CMK (cell line): ENCODE data around the gene PHF5A.
A peak's percentile ranks its signal among the peaks of the same experiment; 100 is the strongest.
"Not testable (repeated sequence)": the region's sequence is repeated elsewhere in the genome, so short reads cannot be mapped to it uniquely, and the experiment has no call there.

Source experiments
- DNase-seq: peaks from one replicate; pipeline ENCODE4 v3.0.0-alpha.2; 2010; ENCODE audit warnings: low read depth

PHF5A gene

DNA sequence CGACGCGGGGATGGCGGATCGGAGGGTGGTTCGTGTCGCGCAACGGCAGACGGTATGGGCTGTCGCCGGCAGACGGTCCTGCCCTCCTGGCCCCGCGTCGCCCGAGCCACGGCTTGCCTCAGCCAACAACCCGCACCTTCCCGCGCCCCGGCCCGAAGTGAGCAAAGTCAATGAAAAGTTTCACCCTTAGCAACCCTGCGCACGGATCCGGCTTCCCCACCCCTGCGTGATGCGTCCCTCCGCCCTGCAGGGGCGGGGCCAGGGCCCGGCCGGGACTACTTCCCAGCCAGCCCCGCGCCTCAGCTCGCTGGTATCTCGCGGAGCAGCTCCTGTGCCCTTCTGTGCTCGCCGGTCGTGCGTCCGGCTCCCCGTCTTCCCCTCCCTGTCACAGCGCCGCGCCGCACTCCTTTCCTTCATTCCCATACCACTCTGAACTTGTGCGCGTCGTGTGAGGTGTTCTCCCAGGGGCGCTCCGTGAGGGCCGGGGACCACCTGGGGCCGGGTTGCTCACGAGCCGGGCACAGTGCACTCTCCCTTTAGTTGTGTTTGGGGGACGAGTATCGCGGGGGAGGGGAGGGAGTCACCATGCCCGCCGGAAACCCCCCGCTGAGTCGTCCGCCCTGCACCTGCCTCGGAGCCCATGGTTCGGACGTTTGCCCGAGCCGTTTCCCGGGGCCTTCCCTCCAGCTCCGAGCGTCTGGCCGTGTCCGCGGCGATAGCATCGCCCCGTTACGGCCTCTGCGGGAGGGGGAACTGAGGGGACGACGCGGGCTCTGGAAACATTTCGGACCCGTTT, 21.7 kb downstream of the PHF5A start, which contains the start of gene TOB2:
TOB2 (minus strand) TSS at position 163 of the 796 bp plus-strand sequence. CDS start 9,456 bp downstream, outside the sequence.
- DNase-seq = peak; percentile 95

- no peak for DNase-seq
Observed at GRCh38 chr22:41446057-41446501, 22.4 kb downstream of the PHF5A start.

DNA sequence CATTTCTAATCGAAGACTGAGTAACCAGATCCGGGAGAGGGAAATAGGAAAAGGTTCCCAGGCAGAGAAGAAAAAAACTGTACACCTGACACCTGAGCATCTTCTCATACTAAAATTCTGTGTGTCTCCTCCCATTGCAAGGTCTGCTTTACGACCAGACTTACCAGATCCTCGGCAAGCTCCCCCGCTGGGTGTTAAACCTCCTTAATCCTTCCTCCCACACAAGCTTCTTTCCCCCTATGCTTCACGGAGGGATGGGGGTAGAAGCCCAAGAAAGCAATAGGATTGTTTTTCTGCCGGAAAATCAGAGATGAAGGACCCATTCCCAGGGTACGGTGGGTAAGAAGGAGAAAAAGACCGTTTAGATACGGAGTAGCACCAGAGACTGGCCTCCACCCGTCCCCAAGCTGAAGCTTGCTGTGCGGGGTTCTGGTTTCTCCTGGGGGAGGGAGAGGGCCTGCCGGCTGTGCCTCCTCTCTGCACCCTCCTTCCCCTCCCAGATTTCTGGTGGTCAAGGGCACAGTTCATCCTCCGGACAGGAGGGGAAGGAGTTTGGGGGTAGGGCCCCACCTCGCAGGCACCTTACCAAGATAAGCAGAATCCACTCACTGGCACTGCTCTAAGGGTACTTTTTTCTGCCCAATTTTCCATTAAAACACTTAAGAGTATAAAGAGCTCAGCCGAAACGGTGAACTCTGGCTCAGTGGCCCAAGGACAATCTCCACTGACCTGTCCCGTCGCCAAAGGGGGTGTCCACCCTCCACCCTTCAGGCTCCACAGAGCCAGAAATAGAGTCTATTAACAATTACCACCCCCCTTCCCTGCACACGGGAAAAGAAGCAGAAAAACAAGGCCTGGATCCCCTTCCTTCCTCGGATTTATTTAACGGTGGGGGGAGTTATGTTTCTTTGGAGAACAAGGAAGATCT, 23.1 kb downstream of the PHF5A start:
- DNase-seq = no peak

DNA sequence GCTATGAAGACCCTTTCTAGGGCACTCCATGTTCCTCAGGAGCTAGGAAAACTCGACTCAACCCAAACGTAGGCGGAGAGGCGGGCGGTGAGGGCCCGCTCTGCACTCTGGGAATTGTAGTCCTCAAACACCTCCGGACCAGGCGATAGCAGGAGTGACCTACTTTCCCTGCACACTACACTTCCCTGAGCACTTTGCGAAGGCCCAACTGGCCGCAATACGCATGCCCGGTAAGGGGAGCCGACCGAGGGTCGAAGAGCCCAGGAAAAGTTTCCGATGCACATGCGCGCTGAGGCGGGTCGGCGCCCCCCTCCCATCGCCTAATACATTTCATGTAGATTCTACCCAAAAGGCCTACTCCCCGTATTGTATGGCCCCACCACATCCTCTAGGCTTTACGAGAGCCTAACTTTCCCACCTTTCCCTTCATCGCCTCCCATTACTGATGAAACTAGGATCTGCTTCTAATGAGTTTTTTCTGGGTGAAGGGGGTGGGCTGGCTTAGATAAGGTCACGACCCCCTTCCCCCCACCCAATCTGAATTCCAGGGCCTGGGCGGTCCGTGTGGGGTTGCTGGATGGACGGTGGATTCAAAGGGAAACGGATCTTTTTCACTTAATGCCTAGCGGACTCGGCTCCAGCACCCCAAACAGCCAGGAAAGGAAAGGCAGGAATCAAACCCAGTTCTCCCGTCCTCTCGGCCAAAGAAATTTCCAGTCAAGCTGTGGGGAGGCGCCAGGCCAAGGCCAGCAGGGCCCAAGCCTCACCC, 23.9 kb downstream of the PHF5A start:
- peak; percentile 87 for DNase-seq

DNA sequence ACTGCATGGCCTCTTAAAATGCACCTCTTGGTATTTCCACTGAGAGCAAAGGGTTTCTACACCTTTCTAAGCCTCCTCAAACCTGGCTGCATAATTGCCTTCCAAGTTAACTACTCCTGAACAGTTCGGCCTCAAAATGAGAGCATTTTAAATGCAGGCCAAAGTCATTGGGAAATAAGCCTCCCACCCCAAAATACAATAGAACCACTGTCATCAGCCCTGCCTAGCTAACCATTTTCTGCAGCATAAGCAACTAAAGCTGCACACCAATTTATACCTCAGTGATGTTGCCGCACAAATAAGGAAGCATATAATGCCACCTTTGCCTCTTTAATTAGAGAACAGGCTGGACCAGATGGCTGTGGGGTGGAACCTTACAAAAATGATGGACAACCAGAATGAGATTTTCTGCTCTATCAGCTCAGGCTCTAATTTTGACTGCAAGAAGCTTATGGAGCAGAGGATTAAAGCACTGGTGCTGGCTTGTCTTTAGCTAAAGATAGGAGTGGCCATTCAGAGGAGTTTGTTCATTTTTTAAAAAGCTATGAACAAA, 26.2 kb downstream of the PHF5A start:
- no peak for DNase-seq

DNA sequence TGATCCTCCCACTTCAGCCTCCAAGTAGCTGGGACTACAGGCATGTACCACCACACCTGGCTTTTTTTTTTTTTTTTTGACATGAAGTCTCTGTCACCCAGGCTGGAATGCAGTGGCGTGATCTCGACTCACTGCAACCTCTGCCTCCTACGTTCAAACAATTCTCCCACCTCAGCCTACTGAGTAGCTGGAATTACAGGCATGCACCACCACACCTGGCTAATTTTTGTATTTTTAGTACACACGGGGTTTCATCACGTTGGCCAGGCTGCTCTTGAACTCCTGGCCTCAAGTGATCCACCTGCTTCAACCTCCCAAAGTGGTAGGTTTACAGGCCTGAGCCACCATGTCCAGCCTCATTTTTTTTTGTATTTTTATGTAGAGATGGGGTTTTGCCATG, 28.0 kb downstream of the PHF5A start:
- DNase-seq = not testable (repeated sequence)

DNA sequence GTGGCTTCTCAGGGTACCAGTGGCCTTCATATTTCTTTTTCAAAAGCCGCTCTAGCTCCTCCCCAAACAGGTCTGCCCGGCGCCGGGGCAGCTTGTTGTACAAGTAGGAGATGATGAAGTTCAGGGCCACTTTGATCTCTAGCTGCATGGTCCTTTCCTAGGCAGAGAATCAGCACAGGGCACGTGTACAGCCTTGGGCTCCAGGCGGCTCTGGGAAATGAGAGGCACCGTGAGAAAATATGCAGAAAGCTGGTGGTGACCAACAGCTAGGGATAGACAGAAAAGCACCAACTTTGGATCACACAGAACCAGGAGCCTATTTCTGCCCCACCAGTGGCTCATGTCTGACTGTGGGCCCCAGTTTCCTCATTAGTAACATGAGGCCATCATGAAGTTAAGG, 31.3 kb downstream of the PHF5A start:
- no peak for DNase-seq

GRCh38 chr22:41436322-41437113, 32.0 kb downstream of the PHF5A start:
- no peak for DNase-seq

- DNase-seq = no peak
Observed at GRCh38 chr22:41435560-41435959, 32.9 kb downstream of the PHF5A start.

GRCh38 chr22:41434361-41435003, 34.0 kb downstream of the PHF5A start:
- not testable (repeated sequence) for DNase-seq

GRCh38 chr22:41433480-41433879, 35.0 kb downstream of the PHF5A start:
- not testable (repeated sequence) for DNase-seq

DNA sequence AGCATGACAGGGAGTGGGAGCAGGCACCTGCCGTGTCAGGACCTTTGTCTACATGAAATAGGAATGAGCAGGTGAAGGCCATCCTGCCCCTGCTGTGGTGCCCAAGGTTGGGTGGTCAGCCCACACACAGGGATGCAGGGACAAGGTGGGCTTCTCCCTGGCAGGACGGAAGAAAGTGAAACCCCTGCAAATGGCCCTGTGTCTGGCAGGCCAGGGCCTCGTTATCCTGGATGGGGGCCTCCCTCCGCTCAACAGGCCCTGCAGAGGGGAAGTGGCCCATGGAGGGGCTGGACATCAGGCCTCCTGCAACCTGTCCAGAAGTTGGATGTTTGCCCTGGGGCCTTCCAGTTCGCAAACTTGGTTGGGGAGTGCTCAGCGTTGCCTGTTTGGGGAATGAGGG, 36.8 kb downstream of the PHF5A start:
- DNase-seq = no peak

GRCh38 chr22:41429951-41430332, 38.5 kb downstream of the PHF5A start:
- DNase-seq = no peak

GRCh38 chr22:41429232-41429950, 39.1 kb downstream of the PHF5A start:
- no peak for DNase-seq

- no peak for DNase-seq
Observed at GRCh38 chr22:41425660-41426365, 42.7 kb downstream of the PHF5A start.

DNA sequence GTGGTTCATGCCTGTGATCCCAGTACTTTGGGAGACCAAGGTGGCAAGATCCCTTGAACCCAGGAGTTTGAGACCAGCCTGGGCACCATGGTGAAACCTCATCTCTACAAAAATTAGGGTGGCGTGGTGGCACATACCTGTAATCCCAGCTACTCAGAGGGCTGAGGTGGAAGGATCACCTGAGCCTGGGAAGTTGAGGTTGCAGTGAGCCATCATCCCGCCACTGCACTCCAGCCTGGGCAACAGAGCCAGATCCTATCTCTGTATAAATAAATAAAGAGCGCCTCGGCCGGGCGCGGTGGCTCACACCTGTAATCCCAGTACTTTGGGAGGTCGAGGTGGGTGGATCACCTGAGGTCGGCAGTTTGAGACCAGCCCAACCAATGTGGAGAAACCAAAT, 49.8 kb downstream of the PHF5A start:
- DNase-seq = no peak

- no peak for DNase-seq
Observed at GRCh38 chr22:41417622-41418390, 50.7 kb downstream of the PHF5A start.

- no peak for DNase-seq
Observed at GRCh38 chr22:41415554-41415953, 52.9 kb downstream of the PHF5A start.
